PC-9 (cell line): ENCODE data around the gene MAP2K1. TPM values are rescaled to one million over a fixed set of nuclear protein-coding genes. Genes with fewer than 3 reads are reported as not detected.

ENCODE experiments used
- BruUV-seq: library from RNA; stranded (reverse); fragments of 400-500 nt; replicated peaks from 2 replicates; lab custom pipeline; 2021; lab: Mats Ljungman, UMichigan
- CTCF ChIA-PET: fragments of 300-600 bp; sonication (Branson Sonifier 250); formaldehyde crosslinking; loops from one replicate; lab custom pipeline; 2022; ENCODE audit warnings: antibody characterized with exemption; lab: Charles Lee
- POLR2A ChIA-PET: fragments of 300-600 bp; sonication (Branson Sonifier 250); formaldehyde crosslinking; loops from one replicate; lab custom pipeline; 2022; ENCODE audit warnings: antibody characterized with exemption; ENCODE audit not compliant: unreplicated experiment; lab: Charles Lee
- DNase-seq, 2 experiments: peaks; one replicate each; pipeline versions ENCODE4 v3.0.0 to v3.0.0-alpha.2; 2015 to 2022; ENCODE audit warnings: mixed read lengths in 1 of 2
- H2AFZ ChIP-seq: fragments of 200-600 bp; sonication (generic); 2 replicates; pipeline ENCODE4 v1.8.1; 2017; ENCODE audit warnings: antibody characterized with exemption
- H3F3A ChIP-seq: fragments of 200-600 bp; sonication (generic); 2 replicates; pipeline ENCODE4 v1.8.1; 2017; ENCODE audit warnings: antibody characterized with exemption, mild to moderate bottlenecking, low read depth; ENCODE audit not compliant: insufficient read depth
- H3K27ac ChIP-seq: fragments of 200-600 bp; sonication (generic); 2 replicates; pipeline ENCODE4 v1.6.1; 2016; ENCODE audit warnings: mixed run types
- H3K27me3 ChIP-seq: fragments of 200-600 bp; sonication (generic); 2 replicates; pipeline ENCODE4 v1.6.1; 2016; ENCODE audit warnings: low read depth, mixed run types; ENCODE audit not compliant: insufficient read depth
- H3K36me3 ChIP-seq: fragments of 200-600 bp; sonication (generic); 2 replicates; pipeline ENCODE4 v1.6.1; 2016; ENCODE audit warnings: low read depth, mixed run types
- H3K4me1 ChIP-seq: fragments of 200-600 bp; sonication (generic); replicated peaks from 2 replicates; pipeline ENCODE4 v1.6.1; 2016; ENCODE audit warnings: mixed run types; ENCODE audit not compliant: insufficient read depth
- H3K4me2 ChIP-seq: fragments of 200-600 bp; sonication (generic); 2 replicates; pipeline ENCODE4 v1.6.1; 2017; ENCODE audit warnings: mixed run types
- H3K4me3 ChIP-seq: fragments of 200-600 bp; sonication (generic); 2 replicates; pipeline ENCODE4 v1.6.1; 2016; ENCODE audit warnings: mixed run types
- H3K79me2 ChIP-seq: fragments of 200-600 bp; sonication (generic); 2 replicates; pipeline ENCODE4 v1.6.1; 2017; ENCODE audit warnings: low read depth, mixed run types
- H3K9me2 ChIP-seq: fragments of 200-600 bp; sonication (generic); 2 replicates; pipeline ENCODE4 v1.8.1; 2017; ENCODE audit warnings: mild to moderate bottlenecking; ENCODE audit not compliant: insufficient read depth
- H3K9me3 ChIP-seq: fragments of 200-600 bp; sonication (generic); 2 replicates; pipeline ENCODE4 v1.8.1; 2016; ENCODE audit warnings: low read depth; ENCODE audit not compliant: insufficient read depth
- H4K20me1 ChIP-seq: fragments of 200-600 bp; sonication (generic); 2 replicates; pipeline ENCODE4 v1.8.1; 2017; ENCODE audit not compliant: insufficient read depth
- EZH2 ChIP-seq: fragments of 200-600 bp; sonication (generic); IDR thresholded peaks from 2 replicates; pipeline ENCODE4 v1.8.0; 2017; ENCODE audit warnings: antibody characterized with exemption, low read depth
- intact Hi-C: fragments of 100-400 bp; cut with micrococcal nuclease; formaldehyde crosslinking; loops from one replicate; pipeline ENCODE4 v1.10.0; 2022; ENCODE audit not compliant: unreplicated experiment
- total RNA-seq: library from RNA; stranded (reverse); gene quantifications from 2 replicates; pipeline ENCODE4 v1.2.3, GENCODE V29; 2021
- TF ChIP-seq, protein P1 (sequence below): fragments of 200-600 bp; sonication (generic); conservative IDR thresholded peaks from 2 replicates; pipeline ENCODE4 v1.6.1; 2017; ENCODE audit warnings: mixed run types, antibody characterized with exemption, mild to moderate bottlenecking, moderate library complexity

The MAP2K1 gene
- total RNA-seq, 1 experiment from 2014 or later, result 78.6 TPM

DNA sequence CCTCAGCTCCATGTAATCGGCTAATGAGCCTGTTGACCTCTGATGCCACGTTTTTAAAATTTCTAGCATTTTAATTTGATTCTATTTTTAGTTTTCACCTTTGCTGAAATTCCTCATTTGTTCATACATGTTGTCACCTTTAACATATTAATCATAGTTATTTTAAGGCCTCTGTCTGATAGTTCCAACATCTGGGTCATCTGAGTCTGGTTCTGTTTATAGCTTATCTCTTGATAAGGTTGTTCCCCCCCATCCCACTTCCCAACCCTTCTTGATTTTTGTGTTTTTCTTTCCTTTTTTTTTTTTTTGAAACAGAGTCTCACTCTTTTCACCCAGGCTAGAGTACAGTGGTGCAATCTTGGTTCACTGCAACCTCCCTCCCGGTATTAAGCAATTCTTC, 36.4 kb downstream of the MAP2K1 start:
- TF ChIP-seq, protein P1, sequence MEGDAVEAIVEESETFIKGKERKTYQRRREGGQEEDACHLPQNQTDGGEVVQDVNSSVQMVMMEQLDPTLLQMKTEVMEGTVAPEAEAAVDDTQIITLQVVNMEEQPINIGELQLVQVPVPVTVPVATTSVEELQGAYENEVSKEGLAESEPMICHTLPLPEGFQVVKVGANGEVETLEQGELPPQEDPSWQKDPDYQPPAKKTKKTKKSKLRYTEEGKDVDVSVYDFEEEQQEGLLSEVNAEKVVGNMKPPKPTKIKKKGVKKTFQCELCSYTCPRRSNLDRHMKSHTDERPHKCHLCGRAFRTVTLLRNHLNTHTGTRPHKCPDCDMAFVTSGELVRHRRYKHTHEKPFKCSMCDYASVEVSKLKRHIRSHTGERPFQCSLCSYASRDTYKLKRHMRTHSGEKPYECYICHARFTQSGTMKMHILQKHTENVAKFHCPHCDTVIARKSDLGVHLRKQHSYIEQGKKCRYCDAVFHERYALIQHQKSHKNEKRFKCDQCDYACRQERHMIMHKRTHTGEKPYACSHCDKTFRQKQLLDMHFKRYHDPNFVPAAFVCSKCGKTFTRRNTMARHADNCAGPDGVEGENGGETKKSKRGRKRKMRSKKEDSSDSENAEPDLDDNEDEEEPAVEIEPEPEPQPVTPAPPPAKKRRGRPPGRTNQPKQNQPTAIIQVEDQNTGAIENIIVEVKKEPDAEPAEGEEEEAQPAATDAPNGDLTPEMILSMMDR, result no peak
- TF ChIP-seq EZH2, result no peak
- Histone ChIP-seq H3F3A (no peaks in the 10 kb centered on the region), H3K79me2 (peaks cover 34% of the 10 kb centered on the region), H4K20me1 (no peaks in the 10 kb centered on the region), H3K4me3 (no peak overlapping the region), H3K9me3 (no peaks in the 10 kb centered on the region), H3K4me1 (no peaks in the 10 kb centered on the region), H3K27ac (no peak overlapping the region), H3K36me3 (no peaks in the 10 kb centered on the region), H3K4me2 (no peak overlapping the region), H3K9me2 (no peaks in the 10 kb centered on the region), H2AFZ (no peak overlapping the region), H3K27me3 (no peaks in the 10 kb centered on the region)
- intact Hi-C loops, result no loop called here
- no peak for DNase-seq
- ChIA-PET POLR2A (no interaction called here), CTCF (interaction anchor here (0.6 to 0.7 kb wide), 2 partner anchors 31 to 1129 kb away, joined by 6 to 11 read pairs; no protein-coding TSS in a partner anchor)
- BruUV-seq, result no TSS peak

DNA sequence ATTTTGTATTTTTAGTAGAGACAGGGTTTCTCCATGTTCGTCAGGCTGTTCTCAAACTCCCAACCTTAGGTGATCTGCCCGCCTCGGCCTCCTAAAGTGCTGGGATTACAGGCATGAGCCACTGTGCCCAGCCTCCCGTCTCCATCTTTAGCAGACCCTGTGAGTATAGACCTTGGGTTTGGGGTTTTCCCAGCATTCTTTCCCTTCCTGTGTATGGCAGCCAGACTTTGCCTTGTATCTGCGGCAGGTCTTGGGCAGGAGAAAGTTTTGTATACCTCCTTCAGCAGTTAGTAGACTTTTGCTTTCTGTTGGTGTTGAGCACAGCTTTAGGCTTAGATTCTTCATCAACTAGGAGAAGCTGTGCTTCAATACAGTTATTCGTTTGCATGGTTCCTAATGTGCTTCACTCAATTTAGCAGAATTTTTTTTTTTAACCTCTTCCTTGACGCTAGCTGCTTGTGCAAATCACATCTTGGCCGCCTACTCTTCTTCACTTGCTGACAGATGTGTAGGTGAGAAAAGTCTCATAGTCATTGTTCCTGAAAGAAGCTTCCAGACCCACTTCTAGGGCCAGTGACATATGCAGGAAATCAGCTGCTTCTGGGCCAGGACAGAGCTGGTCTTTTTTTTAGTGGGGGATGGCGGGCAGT, 38.4 kb downstream of the MAP2K1 start:
- H2AFZ ChIP-seq, result no peak overlapping the region
- no peak for TF ChIP-seq EZH2
- TF ChIP-seq, protein P1, result no peak
- BruUV-seq, result no TSS peak
- no peaks in the 10 kb centered on the region for H3K9me3 ChIP-seq
- ChIA-PET POLR2A (no interaction called here), CTCF (no interaction called here)
- H3K4me2 ChIP-seq, result no peak overlapping the region
- peaks cover 27% of the 10 kb centered on the region for H3K79me2 ChIP-seq
- no peak overlapping the region for H3K4me3 ChIP-seq
- intact Hi-C loops, result no loop called here
- no peaks in the 10 kb centered on the region for H3K36me3 ChIP-seq
- H3K27ac ChIP-seq, result no peak overlapping the region
- H3K9me2 ChIP-seq, result no peaks in the 10 kb centered on the region
- DNase-seq, result no peak
- no peaks in the 10 kb centered on the region for H4K20me1 ChIP-seq
- H3F3A ChIP-seq, result no peaks in the 10 kb centered on the region
- no peaks in the 10 kb centered on the region for H3K4me1 ChIP-seq
- H3K27me3 ChIP-seq, result no peaks in the 10 kb centered on the region

DNA sequence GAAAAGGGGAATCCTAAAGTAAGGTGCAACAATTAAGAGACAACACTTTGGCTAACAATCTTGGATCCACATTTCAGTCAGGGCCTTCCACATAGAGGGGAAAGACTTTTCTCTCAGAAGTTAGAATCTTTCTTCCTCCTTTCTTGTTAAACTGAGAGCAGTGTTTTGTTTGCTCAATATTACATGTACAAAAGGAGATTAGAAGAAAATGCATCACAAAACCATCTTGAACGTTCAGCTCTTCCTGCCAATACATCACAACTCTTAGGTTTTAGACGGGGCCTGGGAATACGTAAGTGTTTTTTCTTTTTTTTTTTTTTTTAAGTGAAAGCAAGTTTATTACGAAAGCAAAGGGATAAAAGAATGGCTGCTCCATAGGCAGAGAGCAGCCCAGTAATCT, 39.1 kb downstream of the MAP2K1 start:
- Histone ChIP-seq H3K4me3 (no peak overlapping the region), H3K4me2 (no peak overlapping the region), H3K36me3 (no peaks in the 10 kb centered on the region), H3K4me1 (no peaks in the 10 kb centered on the region), H3K9me2 (no peaks in the 10 kb centered on the region), H3K27ac (no peak overlapping the region), H3K79me2 (peaks cover 27% of the 10 kb centered on the region), H3K9me3 (no peaks in the 10 kb centered on the region), H3F3A (no peaks in the 10 kb centered on the region), H2AFZ (no peak overlapping the region), H4K20me1 (no peaks in the 10 kb centered on the region), H3K27me3 (no peaks in the 10 kb centered on the region)
- ChIA-PET CTCF (no interaction called here), POLR2A (no interaction called here)
- intact Hi-C loops, result no loop called here
- no peak for DNase-seq
- no TSS peak for BruUV-seq
- TF ChIP-seq, protein P1, result no peak
- TF ChIP-seq EZH2, result no peak
